Right kidney (tissue), 9 donors: ENCODE results near the gene PDCD11.
"Not testable (repeated sequence)": the region's sequence is repeated elsewhere in the genome, so short reads cannot be mapped to it uniquely, and the experiment has no call there.

Experiments
- DNase-seq: peaks from one replicate; pipeline ENCODE4 v3.0.0-alpha.2; 2016
- long read RNA-seq, 8 donors: transcript quantifications; one replicate each; lab custom pipeline, GENCODE V29; 2026

Gene PDCD11, protein sequence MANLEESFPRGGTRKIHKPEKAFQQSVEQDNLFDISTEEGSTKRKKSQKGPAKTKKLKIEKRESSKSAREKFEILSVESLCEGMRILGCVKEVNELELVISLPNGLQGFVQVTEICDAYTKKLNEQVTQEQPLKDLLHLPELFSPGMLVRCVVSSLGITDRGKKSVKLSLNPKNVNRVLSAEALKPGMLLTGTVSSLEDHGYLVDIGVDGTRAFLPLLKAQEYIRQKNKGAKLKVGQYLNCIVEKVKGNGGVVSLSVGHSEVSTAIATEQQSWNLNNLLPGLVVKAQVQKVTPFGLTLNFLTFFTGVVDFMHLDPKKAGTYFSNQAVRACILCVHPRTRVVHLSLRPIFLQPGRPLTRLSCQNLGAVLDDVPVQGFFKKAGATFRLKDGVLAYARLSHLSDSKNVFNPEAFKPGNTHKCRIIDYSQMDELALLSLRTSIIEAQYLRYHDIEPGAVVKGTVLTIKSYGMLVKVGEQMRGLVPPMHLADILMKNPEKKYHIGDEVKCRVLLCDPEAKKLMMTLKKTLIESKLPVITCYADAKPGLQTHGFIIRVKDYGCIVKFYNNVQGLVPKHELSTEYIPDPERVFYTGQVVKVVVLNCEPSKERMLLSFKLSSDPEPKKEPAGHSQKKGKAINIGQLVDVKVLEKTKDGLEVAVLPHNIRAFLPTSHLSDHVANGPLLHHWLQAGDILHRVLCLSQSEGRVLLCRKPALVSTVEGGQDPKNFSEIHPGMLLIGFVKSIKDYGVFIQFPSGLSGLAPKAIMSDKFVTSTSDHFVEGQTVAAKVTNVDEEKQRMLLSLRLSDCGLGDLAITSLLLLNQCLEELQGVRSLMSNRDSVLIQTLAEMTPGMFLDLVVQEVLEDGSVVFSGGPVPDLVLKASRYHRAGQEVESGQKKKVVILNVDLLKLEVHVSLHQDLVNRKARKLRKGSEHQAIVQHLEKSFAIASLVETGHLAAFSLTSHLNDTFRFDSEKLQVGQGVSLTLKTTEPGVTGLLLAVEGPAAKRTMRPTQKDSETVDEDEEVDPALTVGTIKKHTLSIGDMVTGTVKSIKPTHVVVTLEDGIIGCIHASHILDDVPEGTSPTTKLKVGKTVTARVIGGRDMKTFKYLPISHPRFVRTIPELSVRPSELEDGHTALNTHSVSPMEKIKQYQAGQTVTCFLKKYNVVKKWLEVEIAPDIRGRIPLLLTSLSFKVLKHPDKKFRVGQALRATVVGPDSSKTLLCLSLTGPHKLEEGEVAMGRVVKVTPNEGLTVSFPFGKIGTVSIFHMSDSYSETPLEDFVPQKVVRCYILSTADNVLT (N-terminal part only)
- long read RNA-seq, donor 1, partial matches to known transcripts: 14 of 16 reads
- long read RNA-seq, donor 1, other reads (novel, unspliced or antisense): 0 of 16 reads
- long read RNA-seq, donor 2, partial matches to known transcripts: 0 of 1 reads
- long read RNA-seq, donor 2, other reads (novel, unspliced or antisense): 0 of 1 reads
- long read RNA-seq, donor 3, partial matches to known transcripts: 0 of 2 reads
- long read RNA-seq, donor 3, other reads (novel, unspliced or antisense): 0 of 2 reads
- long read RNA-seq, donor 4, partial matches to known transcripts: 0 of 1 reads
- long read RNA-seq, donor 4, other reads (novel, unspliced or antisense): 0 of 1 reads
- long read RNA-seq, donor 5: 0 reads
- long read RNA-seq, donor 6, partial matches to known transcripts: 0 of 2 reads
- long read RNA-seq, donor 6, other reads (novel, unspliced or antisense): 0 of 2 reads
- long read RNA-seq, donor 7, partial matches to known transcripts: 16 of 18 reads
- long read RNA-seq, donor 7, other reads (novel, unspliced or antisense): 0 of 18 reads
- long read RNA-seq, donor 8, partial matches to known transcripts: 7 of 7 reads
- long read RNA-seq, donor 8, other reads (novel, unspliced or antisense): 0 of 7 reads

DNA sequence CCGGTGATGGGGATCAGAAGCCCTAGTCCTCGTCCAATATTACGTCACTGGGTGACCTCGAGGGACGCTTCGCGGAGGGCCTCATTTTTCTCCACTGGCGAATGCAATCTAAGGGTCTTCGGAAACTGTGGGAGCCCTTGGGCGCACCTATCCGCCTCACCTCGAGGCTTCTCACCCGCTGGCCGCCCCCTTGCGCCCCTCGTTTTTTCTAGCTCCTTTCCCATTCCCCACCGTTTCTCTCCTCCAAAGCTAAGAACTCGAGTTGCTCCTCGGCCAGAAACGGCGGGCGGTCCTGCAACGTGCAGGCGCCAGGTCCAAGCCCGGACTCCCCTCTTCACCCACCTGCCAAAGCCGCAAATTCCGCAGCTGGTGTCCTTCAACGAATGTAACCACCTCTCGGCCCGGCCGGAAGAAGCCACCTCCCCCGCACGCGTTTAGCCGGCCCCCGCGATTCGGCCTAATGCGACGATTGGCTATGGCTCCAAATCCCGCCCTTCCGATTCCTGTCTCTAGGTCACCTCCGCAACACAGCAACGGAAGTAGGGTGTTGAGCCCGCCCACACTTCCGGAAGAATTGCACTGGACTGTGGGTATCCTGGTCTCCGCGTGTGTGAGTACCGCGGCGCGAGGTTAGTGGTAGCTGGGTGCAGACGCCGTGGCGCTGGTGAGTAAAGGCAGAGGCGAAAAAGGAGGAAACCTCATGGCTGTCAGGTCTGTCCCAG, at the start of gene PDCD11, which contains the start of gene ATP5MK:
TSS of gene PDCD11 (plus strand) at position 560 of the 722 bp plus-strand sequence. CDS start 1,801 bp downstream, outside the sequence.
TSS of gene ATP5MK (minus strand) at position 409 of the 722 bp plus-strand sequence. CDS start 4,018 bp downstream, outside the sequence.
- peak; percentile 85 for DNase-seq

DNA sequence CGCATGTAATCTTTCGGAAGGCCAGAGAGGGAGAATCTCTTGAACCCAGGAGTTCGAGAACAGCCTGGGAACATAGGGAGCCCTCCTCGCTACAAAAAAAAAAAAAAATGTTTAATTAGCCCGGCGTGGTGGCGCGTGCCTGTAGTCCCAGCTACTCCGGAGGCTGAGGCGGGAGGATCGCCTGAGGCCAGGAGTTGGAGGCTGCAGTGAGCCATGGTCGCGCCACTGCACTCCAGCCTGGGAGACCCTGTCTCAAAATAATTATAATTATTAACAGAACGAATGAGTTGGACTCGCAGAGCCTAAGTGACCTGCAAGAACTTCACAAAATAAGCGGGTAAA, 46.3 kb upstream of the PDCD11 start:
- no peak for DNase-seq

DNA sequence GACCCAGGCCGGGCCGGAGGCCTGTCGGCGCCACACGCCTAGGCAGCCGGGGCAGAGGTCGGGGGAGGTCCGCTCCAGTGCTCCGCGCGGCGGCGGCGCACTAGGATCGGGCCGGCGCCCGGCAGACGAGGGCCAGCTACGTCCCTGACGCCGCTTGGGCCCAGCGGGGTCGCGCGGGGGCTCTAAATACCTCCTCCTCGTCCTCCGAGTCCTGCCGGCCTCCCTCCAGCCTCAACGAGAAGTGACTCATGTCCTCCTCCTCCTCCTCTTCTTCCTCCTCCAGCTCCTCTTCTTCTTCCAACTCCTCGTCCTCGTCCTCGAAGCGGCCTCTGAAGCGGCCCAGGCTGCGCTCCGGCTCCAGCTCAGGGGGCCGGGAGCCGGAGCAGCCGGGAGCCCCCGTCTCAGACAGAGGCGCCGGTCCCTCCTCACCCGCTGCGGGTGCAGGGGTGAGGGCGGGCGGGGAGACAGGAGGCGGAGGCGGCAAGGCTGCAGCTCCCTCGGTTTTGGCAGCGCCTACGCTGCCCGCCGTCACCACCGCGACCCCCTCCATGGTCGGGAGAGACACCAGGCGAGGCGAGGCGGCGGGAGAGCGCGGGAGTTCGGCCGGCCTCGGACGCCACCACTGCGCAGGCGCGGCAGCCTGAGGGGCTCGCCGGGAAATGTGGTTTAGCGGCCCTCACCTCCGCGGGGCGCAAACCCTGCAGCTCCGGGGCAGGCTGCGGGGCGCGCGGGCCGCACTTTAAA, 45.7 kb upstream of the PDCD11 start, which contains the start of gene PCGF6:
TSS of gene PCGF6 (minus strand) at position 624 of the 744 bp plus-strand sequence. CDS start at position 550, 74 bp downstream.
- peak; percentile 99 for DNase-seq

DNA sequence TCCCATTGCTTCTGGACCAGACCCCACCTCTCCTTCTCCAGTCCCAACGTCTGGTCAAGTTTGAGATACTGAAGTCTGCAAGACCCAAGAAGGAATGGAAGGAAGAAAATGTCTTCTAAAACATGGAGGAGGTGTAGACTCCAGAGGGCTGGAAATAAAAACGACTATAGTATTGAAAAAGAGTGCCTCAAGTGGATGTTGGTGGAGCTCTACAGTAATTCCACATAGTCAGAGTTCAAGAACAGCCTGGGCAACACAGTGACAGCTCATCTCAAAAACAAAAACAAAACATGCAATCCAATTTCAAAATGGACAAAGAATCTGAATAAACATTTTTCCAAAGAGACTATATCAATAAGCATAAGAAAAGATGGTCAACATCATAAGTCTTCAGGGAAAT, 43.1 kb upstream of the PDCD11 start:
- DNase-seq: no peak

DNA sequence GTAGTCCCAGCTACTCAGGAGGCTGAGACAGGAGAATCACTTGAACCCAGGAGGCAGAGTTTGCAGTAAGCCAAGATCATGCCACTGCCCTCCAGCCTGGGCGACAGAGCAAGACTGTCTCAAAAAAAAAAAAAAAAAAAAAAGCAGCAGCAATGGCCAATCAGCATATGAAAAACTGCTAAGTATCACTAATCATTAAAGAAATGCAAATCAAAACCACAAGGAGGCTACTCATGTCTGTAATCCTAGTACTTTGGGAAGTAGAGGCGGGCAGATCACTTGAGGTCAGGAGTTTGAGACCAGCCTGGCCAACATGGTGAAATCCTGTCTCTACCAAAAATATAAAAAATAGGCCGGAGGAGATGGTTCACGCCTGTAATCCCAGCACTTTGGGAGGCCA, 41.9 kb upstream of the PDCD11 start:
- not testable (repeated sequence) for DNase-seq

DNA sequence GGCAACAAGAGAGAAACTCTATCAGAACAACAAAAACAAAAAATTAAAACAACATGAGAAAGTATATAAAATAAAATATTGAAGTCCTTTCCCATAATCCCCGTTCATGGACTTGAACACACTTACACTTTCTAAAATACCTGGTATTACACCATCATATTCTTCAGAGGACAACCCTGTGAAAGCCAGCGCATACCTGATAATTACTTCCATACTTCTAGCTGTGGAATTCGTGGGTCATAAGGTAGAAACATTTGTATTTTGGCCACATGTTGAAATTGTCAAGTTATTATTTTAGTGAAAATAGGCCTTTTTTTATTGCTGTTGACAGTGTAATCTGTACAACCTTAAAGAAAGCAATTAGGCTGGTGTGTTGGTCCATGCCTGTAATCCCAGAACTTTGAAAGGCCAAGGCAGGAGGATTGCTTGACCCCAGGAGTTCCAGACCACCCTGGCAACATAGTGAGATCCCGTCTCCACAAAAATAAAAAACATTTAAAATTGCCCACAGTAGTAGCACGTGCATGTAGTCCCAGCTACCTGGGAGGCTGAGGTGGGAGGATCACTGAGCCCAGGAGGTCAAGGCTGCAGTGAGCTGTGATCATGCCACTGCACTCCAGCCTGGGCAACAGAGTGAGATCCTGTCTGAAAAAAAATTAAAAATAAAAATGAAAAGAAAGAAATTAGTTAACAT, 40.4 kb upstream of the PDCD11 start:
- no peak for DNase-seq

DNA sequence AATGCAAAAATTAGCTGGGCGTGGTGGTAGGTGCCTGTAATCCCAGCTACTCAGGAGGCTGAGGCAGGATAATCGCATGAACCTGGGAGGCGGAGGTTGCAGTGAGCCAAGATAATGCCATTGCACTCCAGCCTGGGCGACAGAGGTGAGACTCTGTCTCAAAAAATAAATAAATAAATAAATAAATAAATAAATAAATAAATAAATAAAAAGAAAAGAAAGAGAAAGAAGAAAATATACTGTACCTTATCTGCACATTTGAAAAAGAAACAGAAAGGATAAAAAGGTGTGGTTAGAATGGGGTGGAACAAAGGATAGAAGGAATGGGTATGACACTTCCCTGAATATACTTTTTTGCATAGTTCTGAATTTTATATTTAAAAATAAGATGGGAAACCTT, 36.9 kb upstream of the PDCD11 start:
- not testable (repeated sequence) for DNase-seq

DNA sequence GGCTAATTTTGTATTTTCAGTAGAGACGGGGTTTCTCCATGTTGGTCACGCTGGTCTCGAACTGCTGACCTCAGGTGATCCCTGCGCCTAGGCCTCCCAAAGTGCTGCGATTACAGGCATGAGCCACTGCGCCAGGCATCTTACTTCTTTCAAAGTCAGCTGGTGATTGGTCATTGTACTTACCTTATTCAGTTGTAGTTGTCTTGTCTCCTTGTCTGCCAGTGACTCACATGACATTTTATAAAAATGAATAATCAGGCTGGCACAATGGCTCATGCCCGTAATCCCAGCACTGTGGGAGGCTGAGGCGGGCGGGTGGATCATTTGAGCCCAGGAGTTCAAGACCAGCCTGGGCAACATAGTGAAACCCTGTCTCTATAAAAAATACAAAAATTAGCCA, 35.6 kb upstream of the PDCD11 start:
- DNase-seq: not testable (repeated sequence)

DNA sequence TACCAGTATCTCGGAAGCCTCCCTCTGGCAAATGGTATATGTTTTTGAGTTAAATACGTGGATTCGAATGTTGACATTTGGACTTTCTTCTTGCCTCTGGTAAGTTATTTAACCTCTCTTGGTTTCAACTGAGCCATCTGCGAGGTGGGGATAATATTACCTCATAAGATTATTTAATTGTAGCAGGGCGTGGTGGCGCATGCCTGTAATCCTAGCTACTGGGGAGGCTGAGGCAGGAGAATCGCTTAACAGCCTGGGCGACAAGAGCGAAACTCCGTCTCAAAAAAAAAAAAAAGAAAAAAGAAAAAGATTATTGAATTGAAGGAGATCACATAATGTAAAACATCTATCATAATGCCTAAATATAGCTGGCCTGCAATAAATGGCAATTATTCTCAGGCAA, 29.0 kb upstream of the PDCD11 start:
- DNase-seq: no peak

DNA sequence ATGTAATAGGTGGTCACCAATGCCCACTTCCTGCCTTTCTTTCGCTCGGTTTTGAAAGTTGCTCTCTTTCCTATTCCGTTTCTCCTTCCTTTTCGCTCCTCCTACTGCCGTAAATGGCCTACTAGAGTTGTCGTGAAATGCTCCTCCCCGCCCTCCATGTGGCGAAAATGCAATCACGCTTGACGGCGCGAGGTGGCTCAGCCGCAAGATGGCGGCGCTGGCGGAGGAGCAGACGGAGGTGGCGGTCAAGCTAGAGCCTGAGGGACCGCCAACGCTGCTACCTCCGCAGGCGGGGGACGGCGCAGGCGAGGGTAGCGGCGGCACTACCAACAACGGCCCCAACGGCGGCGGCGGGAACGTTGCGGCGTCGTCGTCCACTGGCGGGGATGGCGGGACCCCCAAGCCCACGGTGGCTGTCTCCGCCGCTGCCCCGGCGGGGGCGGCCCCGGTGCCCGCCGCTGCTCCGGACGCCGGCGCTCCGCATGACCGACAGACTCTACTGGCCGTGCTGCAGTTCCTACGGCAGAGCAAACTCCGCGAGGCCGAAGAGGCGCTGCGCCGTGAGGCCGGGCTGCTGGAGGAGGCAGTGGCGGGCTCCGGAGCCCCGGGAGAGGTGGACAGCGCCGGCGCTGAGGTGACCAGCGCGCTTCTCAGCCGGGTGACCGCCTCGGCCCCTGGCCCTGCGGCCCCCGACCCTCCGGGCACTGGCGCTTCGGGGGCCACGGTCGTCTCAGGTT, 28.5 kb upstream of the PDCD11 start, which contains the start of gene TAF5:
TSS of gene TAF5 (plus strand) at position 195 of the 737 bp plus-strand sequence. CDS start at position 209, 14 bp downstream.
- DNase-seq: peak; percentile 97

DNA sequence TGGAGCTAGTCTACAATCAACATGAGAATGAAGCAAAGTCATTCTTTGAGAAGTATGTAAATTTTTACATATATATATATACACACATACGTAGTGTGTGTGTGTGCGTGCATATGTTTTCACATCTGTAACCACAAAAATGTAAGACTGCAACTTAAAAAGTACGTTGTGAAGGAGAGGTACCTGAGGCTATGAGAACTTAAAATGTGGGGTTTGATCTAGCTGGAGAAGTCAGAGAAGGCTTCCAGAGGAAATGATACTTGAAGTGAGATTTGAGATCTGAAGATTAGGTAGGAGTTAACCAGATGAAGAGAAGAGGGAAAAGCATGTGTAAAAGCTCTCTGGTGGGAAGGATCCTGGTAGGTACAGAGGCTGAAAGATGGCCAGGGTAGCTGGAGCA, 22.9 kb upstream of the PDCD11 start:
- DNase-seq: no peak

DNA sequence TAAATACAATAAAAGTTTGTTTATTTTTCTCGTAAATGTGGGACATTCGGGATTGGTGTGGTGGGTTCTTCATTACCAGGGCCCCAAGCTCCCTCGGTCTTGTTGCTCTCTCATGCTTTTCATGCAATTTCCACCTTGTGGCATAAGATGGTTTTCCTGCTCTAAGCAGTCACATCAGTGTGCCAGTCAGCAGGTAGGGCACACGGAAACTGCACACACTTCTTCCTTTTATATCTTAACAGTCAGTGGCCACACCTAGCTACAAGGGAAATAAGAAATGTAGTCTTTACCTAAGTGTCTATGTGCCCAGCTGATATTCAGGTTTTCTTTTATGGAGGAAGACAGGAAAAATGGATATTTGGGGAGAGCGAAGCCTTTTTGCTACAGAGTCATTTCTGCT, 22.2 kb upstream of the PDCD11 start:
- no peak for DNase-seq

DNA sequence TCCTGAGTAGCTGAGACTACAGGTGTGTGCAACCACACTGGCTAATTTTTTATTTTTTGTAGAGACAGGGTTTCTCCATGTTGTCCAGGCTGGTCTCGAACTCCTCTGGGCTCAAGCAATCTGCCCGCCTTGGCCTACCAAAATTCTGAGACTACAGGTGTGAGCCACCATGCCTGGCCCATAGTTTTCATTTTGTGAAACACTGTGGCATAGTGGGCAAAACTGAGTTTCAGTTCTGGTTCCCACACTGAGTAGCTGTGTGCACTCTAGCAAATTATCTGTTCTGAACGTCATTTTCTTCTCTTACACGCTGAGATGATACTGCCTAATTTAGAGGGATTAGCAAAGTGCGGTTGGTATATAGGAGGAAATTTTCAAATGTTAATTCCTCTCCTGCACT, 13.7 kb upstream of the PDCD11 start:
- no peak for DNase-seq

DNA sequence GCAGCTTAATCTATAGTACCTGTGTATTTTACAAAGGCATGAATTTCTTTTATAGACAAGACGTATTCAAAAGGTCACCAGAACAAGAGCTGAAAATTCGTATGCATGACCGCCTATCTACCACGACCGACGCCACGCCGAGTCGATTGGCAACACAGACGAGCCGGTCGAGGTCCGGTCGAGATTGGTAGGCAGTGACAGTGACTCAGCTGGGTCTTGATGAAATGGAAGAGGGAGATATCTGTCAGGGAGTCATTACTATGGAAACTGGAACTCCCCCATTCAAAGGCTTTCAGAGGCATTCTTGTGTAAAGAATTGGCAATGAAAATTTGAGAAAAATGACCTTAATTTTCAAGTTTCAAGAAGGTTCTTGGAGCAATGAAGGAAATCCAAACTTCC, 2.2 kb upstream of the PDCD11 start:
- DNase-seq: no peak

DNA sequence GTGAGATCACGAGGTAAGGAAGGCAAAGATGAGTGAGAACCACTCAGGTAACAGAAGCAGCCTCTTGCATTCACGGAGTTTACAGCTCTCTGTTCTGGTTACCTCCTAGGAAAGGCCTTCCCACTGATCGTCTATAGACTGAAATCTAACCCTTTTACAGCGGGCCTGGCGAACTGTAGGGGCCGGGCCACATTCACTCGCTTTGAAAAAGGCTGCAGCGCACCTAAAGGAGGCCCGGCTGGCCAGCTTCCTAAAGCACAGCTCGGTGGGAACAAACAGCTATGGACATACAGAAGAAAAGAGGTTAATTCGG, 716 bp upstream of the PDCD11 start:
- DNase-seq: no peak

DNA sequence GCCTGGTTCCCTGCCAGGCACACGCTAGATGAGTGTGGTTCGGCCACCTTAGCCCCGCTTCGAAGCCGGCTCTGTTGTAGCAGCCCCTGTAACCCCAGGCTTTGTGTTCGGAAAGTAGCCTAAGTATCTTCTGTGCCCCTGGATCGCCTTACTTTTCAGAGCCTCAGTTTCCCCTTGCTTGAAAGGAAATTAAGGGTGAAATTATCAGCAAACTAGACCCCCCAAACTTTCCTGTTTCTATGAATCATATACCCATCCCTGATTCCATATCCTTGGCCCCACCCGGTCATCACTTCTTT, 312 bp downstream of the PDCD11 start:
- no peak for DNase-seq

DNA sequence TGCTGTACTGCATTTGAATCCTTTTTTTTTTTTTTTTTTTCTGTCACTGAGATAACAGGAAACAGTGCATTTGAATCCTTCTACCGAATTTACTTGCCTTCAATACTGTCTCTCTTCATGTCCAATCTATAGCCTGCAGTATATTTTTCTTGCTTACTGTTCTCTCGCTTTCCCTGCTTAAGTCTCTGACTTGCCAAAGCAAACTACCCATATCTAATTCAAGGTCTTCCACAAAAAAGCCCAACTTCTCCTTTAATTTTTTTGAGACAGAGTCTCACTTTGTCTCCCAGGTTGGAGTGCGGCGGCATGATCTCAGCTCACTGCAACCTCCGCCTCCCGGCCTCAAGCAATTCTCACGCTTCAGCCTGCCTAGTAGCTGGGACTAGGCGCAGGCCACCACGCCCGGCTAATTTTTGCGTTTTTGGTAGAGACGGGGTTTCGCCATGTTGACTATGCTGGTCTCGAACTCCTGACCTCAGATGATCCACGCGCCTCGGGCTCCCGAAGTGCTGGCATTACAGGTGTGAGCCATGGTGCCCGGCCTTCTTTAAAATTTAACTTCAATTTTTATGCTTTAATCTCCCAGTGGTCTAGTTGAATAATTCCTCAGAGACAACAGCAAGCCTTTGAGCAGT, 882 bp downstream of the PDCD11 start:
- DNase-seq: no peak

DNA sequence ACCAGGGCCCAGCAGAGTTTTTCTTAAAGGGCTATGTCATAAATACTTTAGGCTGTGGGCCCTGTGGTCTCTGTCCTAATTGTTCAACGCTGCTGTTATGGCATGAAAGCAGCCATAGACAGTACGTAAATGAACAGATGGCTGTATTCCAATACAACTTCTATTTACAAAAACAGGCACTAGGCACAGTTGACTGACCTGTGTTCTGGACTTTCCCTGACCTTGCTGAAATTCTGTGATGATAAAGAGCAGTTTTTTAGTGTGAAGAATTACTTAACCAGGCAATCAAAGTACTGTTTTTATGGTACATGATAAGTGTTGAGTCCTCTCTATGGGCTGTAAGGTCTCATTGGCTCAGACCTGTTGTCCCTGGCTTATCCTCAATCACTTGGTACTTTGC, 17.1 kb downstream of the PDCD11 start:
- no peak for DNase-seq
